Measurements from ENCODE around the gene IDE. TPM values are rescaled to one million over a fixed set of nuclear protein-coding genes. Genes with fewer than 3 reads are reported as not detected.

The IDE gene
- total and polyA plus RNA-seq, 9 of the 15 experiments (the other 6 are each of a cell fraction or from before 2014, with no cell fraction given): 10.2 to 50.6 (median 33.2) TPM

GRCh38 chr10:92486637-92487036 lies 87.3 kb downstream of the IDE start:
- FAIRE-seq (peak; percentile 94), DNase-seq (ENCODE audit: extremely low read depth in 1 of 4, low spot score in 3 of 4) (peak; percentile 20 to 66 (median 40)), ATAC-seq (peak; percentile 95)
- intact Hi-C loops (cut with micrococcal nuclease) (no loop called here), in situ Hi-C loops (cut with MboI) (no loop called here)
- Histone ChIP-seq H3K4me1 (replicated peaks in 1 of 2; ENCODE audit: control insufficient read depth in 2 of 2, insufficient read depth in 2 of 2, low read length in 2 of 2) (peaks cover 0 to 14% of the 10 kb centered on the region in 2 experiments; a peak in 4 of 5 replicates), H3K9ac (ENCODE audit: insufficient read depth in 1 of 2, low read depth in 2 of 2, low read length in 2 of 2) (no peak overlapping the region; a peak in 1 of 4 replicates), H3K27ac (ENCODE audit: extremely low read depth, low read depth, low read length) (peak overlapping the region; percentile 46), H3K79me2 (ENCODE audit: control insufficient read depth, insufficient read depth, low read length) (no peaks in the 10 kb centered on the region), H4K20me1 (replicated peaks; ENCODE audit: control insufficient read depth, insufficient read depth, low read length) (no peaks in the 10 kb centered on the region), H3K36me3 (ENCODE audit: control insufficient read depth, insufficient read depth, low read length) (peaks cover 68% of the 10 kb centered on the region), H3K4me2 (ENCODE audit: insufficient read depth, low read length) (no peak overlapping the region), H3K9me1 (ENCODE audit: control insufficient read depth, insufficient read depth, low read length) (no peaks in the 10 kb centered on the region), H3K4me3 (no peak overlapping the region), H3K27me3 (ENCODE audit: control insufficient read depth in 2 of 2, insufficient read depth in 2 of 2, low read length in 2 of 2) (no peaks in the 10 kb centered on the region), H3K9me3 (replicated peaks; ENCODE audit: control insufficient read depth, insufficient read depth, low read depth, low read length) (no peaks in the 10 kb centered on the region), H2AFZ (ENCODE audit: low read depth, low read length) (no peak overlapping the region)
- CTCF ChIA-PET (ENCODE audit: low intra/inter-chr PET ratio): no interaction called here
- POLR2A ChIA-PET: interaction anchor here (0.8 to 1.0 kb wide), 2 partner anchors 51 to 102 kb away, joined by 3 read pairs; no protein-coding TSS in a partner anchor
- BruUV-seq (replicated peaks): no TSS peak
- TF ChIP-seq TAF9B (IDR thresholded peaks at IDR 0.05; ENCODE audit: partially characterized antibody) (no peak), ATF7 (IDR thresholded peaks at IDR 0.05) (0 out of 2 replicates have a peak, but pooled peaks have one; percentile 31), SRF (CRISPR knock-in tag; IDR thresholded peaks at IDR 0.05) (peak in 1 of 2 experiments; percentile 74; a peak in 1 of 4 replicates), ZBTB1 (CRISPR knock-in tag; IDR thresholded peaks at IDR 0.05; ENCODE audit: borderline replicate concordance, low read depth) (no peak), NFE2 (IDR thresholded peaks at IDR 0.05; ENCODE audit: low read depth) (peak; percentile 97), BRF1 (IDR thresholded peaks at IDR 0.05; ENCODE audit: borderline replicate concordance, extremely low read depth, insufficient read length) (no peak), NR1H2 (CRISPR knock-in tag; IDR thresholded peaks at IDR 0.05) (no peak), ZNF696 (CRISPR knock-in tag; conservative IDR thresholded peaks at IDR 0.05) (no peak), ZNF592 (IDR thresholded peaks at IDR 0.05) (0 out of 2 replicates have a peak, but pooled peaks have one; percentile 27), EP300 (IDR thresholded peaks at IDR 0.05; ENCODE audit: low read length) (peak; percentile 48), ZNF280A (IDR thresholded peaks at IDR 0.05; ENCODE audit: low read depth, partially characterized antibody) (no peak), ZNF347 (CRISPR knock-in tag; IDR thresholded peaks at IDR 0.05; ENCODE audit: low read depth) (no peak), SOX6 (IDR thresholded peaks at IDR 0.05) (0 out of 2 replicates have a peak, but pooled peaks have one; percentile 28), GATAD2A (IDR thresholded peaks at IDR 0.05) (no peak), KLF10 (CRISPR knock-in tag; IDR thresholded peaks at IDR 0.05) (no peak), RCOR1 (IDR thresholded peaks at IDR 0.05; ENCODE audit: borderline replicate concordance in 1 of 2, low read depth in 2 of 2, low read length in 2 of 2) (0 out of 4 replicates have a peak, but pooled peaks of 1 of the 2 experiments have one; percentile 34), NEUROD1 (IDR thresholded peaks at IDR 0.05; ENCODE audit: borderline replicate concordance, low read depth, low read length, partially characterized antibody) (no peak), ARID1B (IDR thresholded peaks at IDR 0.05) (peak; percentile 81), ZNF165 (CRISPR knock-in tag; IDR thresholded peaks at IDR 0.05; ENCODE audit: borderline replicate concordance) (no peak), ELF1 (tag; IDR thresholded peaks at IDR 0.05) (peak; percentile 63)

Measured in K562 (cell line).